ENCODE results near the gene MPP3. TPM values are rescaled to one million over a fixed set of nuclear protein-coding genes. Genes with fewer than 3 reads are reported as not detected.
A peak's percentile ranks its signal among the peaks of the same experiment; 100 is the strongest.

MPP3 gene
- total RNA-seq, 6 experiments from 2014 or later = 1.3 to 2.5 (median 1.8) TPM

DNA sequence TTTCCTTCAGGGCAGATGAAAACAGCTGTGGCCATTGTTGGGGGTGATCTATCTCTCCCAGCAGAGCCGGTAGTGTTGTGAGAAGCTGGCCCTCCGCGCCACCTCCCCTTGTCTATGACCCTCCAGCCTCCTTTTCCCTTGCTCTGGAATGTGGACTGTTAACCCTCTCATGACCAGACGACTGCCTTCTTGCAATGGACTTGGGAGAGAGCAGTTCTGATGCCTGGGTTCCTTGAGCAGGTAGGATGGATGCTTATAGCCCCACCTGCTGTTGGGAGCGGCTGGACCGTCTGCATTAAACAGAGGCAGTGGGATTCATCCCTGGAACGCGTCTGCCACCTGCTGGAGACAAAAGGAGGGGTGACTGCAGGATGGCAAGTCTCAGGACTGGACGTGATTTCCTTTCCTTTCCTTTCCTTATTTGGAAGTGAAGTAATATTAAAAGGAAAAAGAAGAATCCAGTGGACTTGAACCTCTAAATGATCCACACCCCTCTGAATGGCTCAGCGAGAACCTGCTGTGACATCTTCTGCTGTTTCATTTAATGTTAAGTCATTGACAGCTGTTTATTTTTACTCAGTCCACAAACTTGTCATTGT is 72.6 kb downstream of the MPP3 start:
- Histone ChIP-seq H3K4me3 (no peak overlapping the region), H3K27me3 (peaks cover 0 to 4% of the 10 kb centered on the region in 2 donors), H3K36me3 (peaks cover 0 to 2% (median 0%) of the 10 kb centered on the region in 4 donors), H3K4me1 (peaks cover 0 to 2% (median 0%) of the 10 kb centered on the region in 4 donors), H3K27ac (no peak overlapping the region), H3K9me3 (no peaks in the 10 kb centered on the region)
- WGBS (ENCODE audit: insufficient coverage, low coverage, low lambda C conversion rate, missing lambda C conversion rate) = 2% methylated on average over 8 of the region's 10 CpGs
- intact Hi-C loops (cut with DNase I) = loop anchor here in 1 of 2 donors (10.0 kb wide), 1 partner anchor 84 kb away; the partner anchor contains the start of gene CD300LG
- TF ChIP-seq, protein P1, sequence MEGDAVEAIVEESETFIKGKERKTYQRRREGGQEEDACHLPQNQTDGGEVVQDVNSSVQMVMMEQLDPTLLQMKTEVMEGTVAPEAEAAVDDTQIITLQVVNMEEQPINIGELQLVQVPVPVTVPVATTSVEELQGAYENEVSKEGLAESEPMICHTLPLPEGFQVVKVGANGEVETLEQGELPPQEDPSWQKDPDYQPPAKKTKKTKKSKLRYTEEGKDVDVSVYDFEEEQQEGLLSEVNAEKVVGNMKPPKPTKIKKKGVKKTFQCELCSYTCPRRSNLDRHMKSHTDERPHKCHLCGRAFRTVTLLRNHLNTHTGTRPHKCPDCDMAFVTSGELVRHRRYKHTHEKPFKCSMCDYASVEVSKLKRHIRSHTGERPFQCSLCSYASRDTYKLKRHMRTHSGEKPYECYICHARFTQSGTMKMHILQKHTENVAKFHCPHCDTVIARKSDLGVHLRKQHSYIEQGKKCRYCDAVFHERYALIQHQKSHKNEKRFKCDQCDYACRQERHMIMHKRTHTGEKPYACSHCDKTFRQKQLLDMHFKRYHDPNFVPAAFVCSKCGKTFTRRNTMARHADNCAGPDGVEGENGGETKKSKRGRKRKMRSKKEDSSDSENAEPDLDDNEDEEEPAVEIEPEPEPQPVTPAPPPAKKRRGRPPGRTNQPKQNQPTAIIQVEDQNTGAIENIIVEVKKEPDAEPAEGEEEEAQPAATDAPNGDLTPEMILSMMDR (IDR thresholded peaks at IDR 0.05) = peak; percentile 99 to 100 (median 100)
- TF ChIP-seq POLR2A (IDR thresholded peaks at IDR 0.05) = no peak
- peak; percentile 92 for DNase-seq
- ATAC-seq = peak; percentile 97 to 100 (median 98)

GRCh38 chr17:43759836-43760235 is 73.1 kb downstream of the MPP3 start:
- Histone ChIP-seq H3K27me3 (peaks cover 0 to 9% of the 10 kb centered on the region in 2 donors), H3K27ac (no peak overlapping the region), H3K36me3 (no peaks in the 10 kb centered on the region), H3K4me1 (peaks cover 0 to 6% (median 0%) of the 10 kb centered on the region in 4 donors), H3K4me3 (no peak overlapping the region), H3K9me3 (no peaks in the 10 kb centered on the region)
- DNase-seq = no peak
- TF ChIP-seq POLR2A (IDR thresholded peaks at IDR 0.05) = no peak
- TF ChIP-seq, protein P1 (IDR thresholded peaks at IDR 0.05) = no peak
- 43% methylated on average over 6 of the region's 7 CpGs for WGBS (ENCODE audit: insufficient coverage, low coverage, low lambda C conversion rate, missing lambda C conversion rate)
- no peak for ATAC-seq
- intact Hi-C loops (cut with DNase I) = loop anchor here (2.0 to 10.0 kb wide), 4 partner anchors 63 to 185 kb away; partner anchors contain the start of gene CD300LG (in 1 of the 2)

- H3K9me3 ChIP-seq = no peaks in the 10 kb centered on the region
- ATAC-seq (no peak), DNase-seq (no peak)
- WGBS (ENCODE audit: insufficient coverage, low coverage, low lambda C conversion rate, missing lambda C conversion rate) = 87% methylated on average over 5 of the region's 24 CpGs
- H3K27me3 ChIP-seq = peaks cover 0 to 9% of the 10 kb centered on the region in 2 donors
- intact Hi-C loops (cut with DNase I) = loop anchor here (2.0 to 10.0 kb wide), 3 partner anchors 62 to 184 kb away; no protein-coding TSS in a partner anchor
- H3K36me3 ChIP-seq = no peaks in the 10 kb centered on the region
- H3K4me3 ChIP-seq = no peak within 1 kb of the TSS
- H3K4me1 ChIP-seq = peaks cover 0 to 6% (median 0%) of the 10 kb centered on the region in 4 donors
- TF ChIP-seq POLR2A (IDR thresholded peaks at IDR 0.05) = no peak
- TF ChIP-seq, protein P1 (IDR thresholded peaks at IDR 0.05) = no peak
- H3K27ac ChIP-seq = no peak within 1 kb of the TSS
Observed at GRCh38 chr17:43758497-43759174, 74.3 kb downstream of the MPP3 start, which contains the start of gene SOST. Gene SOST (minus strand): TSS chr17:43758791. CDS start chr17:43758741, 50 bp downstream.

DNA sequence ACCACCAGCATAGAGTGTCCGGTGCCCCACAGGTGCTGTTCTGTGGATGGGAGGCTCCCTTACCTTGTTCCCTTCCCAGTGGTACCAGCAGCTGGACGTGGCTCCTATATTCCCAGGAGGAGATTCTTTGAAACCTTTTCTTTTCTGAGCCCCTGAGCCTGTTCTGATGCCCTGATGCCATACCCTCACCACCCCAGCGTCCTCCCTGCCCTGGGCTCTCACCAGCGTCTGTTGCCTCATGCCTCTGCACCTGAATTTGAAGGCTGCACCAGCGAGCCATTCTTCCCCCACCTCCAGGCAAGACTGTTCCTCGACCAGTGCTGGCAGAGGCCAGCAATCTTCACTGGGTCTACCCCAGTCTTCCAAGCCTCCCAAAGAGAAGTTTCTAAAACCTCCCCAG is 74.9 kb downstream of the MPP3 start:
- WGBS (ENCODE audit: insufficient coverage, low coverage, low lambda C conversion rate, missing lambda C conversion rate) = 61% methylated on average over 6 of the region's 6 CpGs
- TF ChIP-seq, protein P1 (IDR thresholded peaks at IDR 0.05) = no peak
- TF ChIP-seq POLR2A (IDR thresholded peaks at IDR 0.05) = no peak
- Histone ChIP-seq H3K9me3 (no peaks in the 10 kb centered on the region), H3K4me3 (no peak overlapping the region), H3K27me3 (peaks cover 0 to 9% of the 10 kb centered on the region in 2 donors), H3K4me1 (peaks cover 0 to 6% (median 0%) of the 10 kb centered on the region in 4 donors), H3K36me3 (no peaks in the 10 kb centered on the region), H3K27ac (no peak overlapping the region)
- DNase-seq = no peak
- no peak for ATAC-seq
- intact Hi-C loops (cut with DNase I) = loop anchor here (2.0 to 10.0 kb wide), 3 partner anchors 61 to 183 kb away; no protein-coding TSS in a partner anchor

Measured in right lobe of liver (tissue), 6 donors.